D721Med (cell line): ENCODE measurements around the gene NDUFC2.

Experiments used
- DNase-seq: peaks from one replicate; pipeline ENCODE4 v3.0.0; 2011; ENCODE audit warnings: low spot score; ENCODE audit not compliant: insufficient read length
- FAIRE-seq: peaks from 2 replicates; lab custom pipeline; 2011; peaks lifted over from hg19 to GRCh38; lab: Jason Lieb, UNC
- CTCF ChIP-seq: IDR thresholded peaks from 2 replicates; pipeline ENCODE4 v1.5.1; 2012; ENCODE audit warnings: mild to moderate bottlenecking, control low read depth; ENCODE audit not compliant: insufficient read depth; ENCODE audit errors: missing control alignments

NDUFC2 gene

DNA sequence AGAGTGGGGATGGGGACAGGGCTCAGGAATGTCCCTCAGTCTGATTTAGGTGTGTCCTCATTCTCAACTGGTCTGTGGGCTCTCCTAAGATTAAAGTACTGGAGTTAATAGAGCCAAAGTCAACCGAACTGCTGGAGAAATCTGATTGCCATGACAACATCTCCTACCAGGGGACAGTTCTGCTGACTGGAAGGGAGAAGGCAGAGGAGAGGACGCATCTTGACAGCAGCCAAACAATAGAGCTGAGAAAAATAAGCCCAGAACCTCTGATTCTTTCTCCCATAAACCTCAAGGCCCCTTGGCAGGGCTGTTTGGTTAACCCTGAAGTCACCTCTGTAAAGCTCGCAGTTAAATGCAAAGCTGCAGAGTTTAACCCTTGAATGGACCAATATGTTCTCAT lies 59.4 kb downstream of the NDUFC2 start:
- DNase-seq (no peak), FAIRE-seq (no peak)
- no peak for TF ChIP-seq CTCF

DNA sequence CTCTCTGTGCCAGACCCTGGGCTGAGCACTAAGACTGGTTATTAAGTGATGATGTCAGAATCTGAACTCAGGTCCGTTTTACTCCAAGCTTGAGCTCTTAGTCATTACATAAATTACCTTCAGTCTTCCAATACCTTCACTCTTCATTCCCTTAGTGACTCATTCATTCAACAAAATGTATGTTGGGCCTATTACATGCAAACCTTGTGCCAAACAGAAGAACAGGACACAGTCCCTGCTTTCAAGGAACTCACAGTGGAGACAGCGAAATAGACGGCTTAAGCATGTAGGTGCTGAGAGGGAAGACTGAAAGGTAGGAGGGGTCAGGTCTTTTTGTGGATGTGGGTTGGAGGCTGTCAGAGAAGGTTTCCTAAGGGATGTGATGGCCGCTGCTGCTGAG lies 59.9 kb downstream of the NDUFC2 start:
- DNase-seq, result no peak
- FAIRE-seq, result no peak
- no peak for TF ChIP-seq CTCF
